GM12878 (cell line): ENCODE data around the gene SBF2. TPM values are rescaled to one million over a fixed set of nuclear protein-coding genes. Genes with fewer than 3 reads are reported as not detected.

Experiments
- ATF2 ChIP-seq: IDR thresholded peaks from 2 replicates; pipeline ENCODE4 v1.6.1; 2012; ENCODE audit warnings: low read length, inconsistent platforms
- CBFB ChIP-seq: IDR thresholded peaks from 2 replicates; pipeline ENCODE4 v1.6.1; 2016; ENCODE audit warnings: antibody characterized with exemption, low read depth
- CHD2 ChIP-seq: IDR thresholded peaks from 2 replicates; pipeline ENCODE4 v1.6.1; 2011; ENCODE audit warnings: low read depth, low read length, improper control_type of control experiment, borderline replicate concordance
- ETV6 ChIP-seq, 2 experiments: fragments of 450-650 bp in 1 of 2; IDR thresholded peaks in 1 of 2; conservative IDR thresholded peaks in 1 of 2; 2 replicates each; pipeline ENCODE4 v1.6.1; 2014; ENCODE audit warnings: antibody characterized with exemption in 1 of 2, borderline replicate concordance in 1 of 2, low read depth in 1 of 2, mild to moderate bottlenecking in 1 of 2, moderate library complexity in 1 of 2
- IRF4 ChIP-seq: IDR thresholded peaks from 2 replicates; pipeline ENCODE4 v1.6.1; 2011; ENCODE audit warnings: low read depth, low read length
- IRF5 ChIP-seq: fragments of 450-650 bp; IDR thresholded peaks from 2 replicates; pipeline ENCODE4 v1.6.1; 2017; ENCODE audit warnings: borderline replicate concordance
- MEF2B ChIP-seq: fragments of 450-650 bp; IDR thresholded peaks from 2 replicates; pipeline ENCODE4 v1.6.1; 2018; ENCODE audit warnings: mild to moderate bottlenecking, moderate library complexity; ENCODE audit not compliant: partially characterized antibody, poor library complexity, severe bottlenecking
- MTA2 ChIP-seq: fragments of 450-650 bp; IDR thresholded peaks from 2 replicates; pipeline ENCODE4 v1.6.1; 2016; ENCODE audit warnings: low read depth, mild to moderate bottlenecking, moderate library complexity
- SMC3 ChIP-seq: IDR thresholded peaks from 2 replicates; pipeline ENCODE4 v1.6.1; 2011; ENCODE audit warnings: low read length, improper control_type of control experiment, borderline replicate concordance
- SRF ChIP-seq, 2 experiments: IDR thresholded peaks; 2 replicates each; pipeline ENCODE4 v1.6.1; 2011; ENCODE audit warnings: low read depth in 2 of 2, low read length in 2 of 2, mild to moderate bottlenecking in 1 of 2, moderate library complexity in 1 of 2
- TCF7 ChIP-seq: IDR thresholded peaks from 2 replicates; pipeline ENCODE4 v1.6.1; 2014; ENCODE audit warnings: antibody characterized with exemption, borderline replicate concordance
- WRNIP1 ChIP-seq: IDR thresholded peaks from 2 replicates; pipeline ENCODE4 v1.6.1; 2011; ENCODE audit warnings: low read depth, low read length, improper control_type of control experiment, borderline replicate concordance
- ZNF207 ChIP-seq: fragments of 450-650 bp; IDR thresholded peaks from 2 replicates; pipeline ENCODE4 v1.6.1; 2014; ENCODE audit warnings: antibody characterized with exemption, mild to moderate bottlenecking, borderline replicate concordance
- ZNF384 ChIP-seq: IDR thresholded peaks from 2 replicates; pipeline ENCODE4 v1.6.1; 2012; ENCODE audit warnings: low read depth, mild to moderate bottlenecking, low read length, improper control_type of control experiment, borderline replicate concordance
- polyA plus RNA-seq, 11 experiments: library from polyadenylated mRNA; depleted of rRNA in 4 of 11; unstranded in 6 of 11; stranded (reverse) in 5 of 11; fragments of >200 nt; fragmentation: Nextera tagmentation in 4 of 11; fragmentation: Illumina TruSeq in 1 of 11; extraction: Ambion mirVana in 4 of 11; extraction: Trizol in 1 of 11; gene quantifications; 1 replicate in 1 of 11; 2 replicates in 10 of 11; pipeline versions ENCODE4 v1.2.1 to v1.2.3, GENCODE V29; 2011 to 2016; ENCODE audit warnings: inconsistent platforms in 2 of 11, missing spikeins in 2 of 11, low read depth in 1 of 11
- total RNA-seq, 4 experiments: library from RNA; depleted of rRNA in 3 of 4; stranded (reverse); fragments of >200 nt in 3 of 4; fragmentation: Illumina TruSeq in 1 of 4; extraction: Trizol in 1 of 4; gene quantifications; 2 replicates each; pipeline versions ENCODE4 v1.2.1 to v1.2.3, GENCODE V29; 2013 to 2021
- TF ChIP-seq, protein P1 (sequence below): IDR thresholded peaks from 2 replicates; pipeline ENCODE4 v1.6.1; 2012; ENCODE audit warnings: mild to moderate bottlenecking, low read depth, low read length
- TF ChIP-seq, protein P2 (sequence below): IDR thresholded peaks from 2 replicates; pipeline ENCODE4 v1.6.1; 2012; ENCODE audit warnings: low read depth, low read length, improper control_type of control experiment
- TF ChIP-seq, protein P3 (sequence below): fragments of 450-650 bp; IDR thresholded peaks from 2 replicates; pipeline ENCODE4 v1.6.1; 2016; ENCODE audit warnings: mild to moderate bottlenecking, moderate library complexity, borderline replicate concordance

Gene SBF2
- total and polyA plus RNA-seq, 10 of the 15 experiments (the other 5 are each of a cell fraction or from before 2014, with no cell fraction given): 0.24 to 2.3 (median 1.1) TPM

DNA sequence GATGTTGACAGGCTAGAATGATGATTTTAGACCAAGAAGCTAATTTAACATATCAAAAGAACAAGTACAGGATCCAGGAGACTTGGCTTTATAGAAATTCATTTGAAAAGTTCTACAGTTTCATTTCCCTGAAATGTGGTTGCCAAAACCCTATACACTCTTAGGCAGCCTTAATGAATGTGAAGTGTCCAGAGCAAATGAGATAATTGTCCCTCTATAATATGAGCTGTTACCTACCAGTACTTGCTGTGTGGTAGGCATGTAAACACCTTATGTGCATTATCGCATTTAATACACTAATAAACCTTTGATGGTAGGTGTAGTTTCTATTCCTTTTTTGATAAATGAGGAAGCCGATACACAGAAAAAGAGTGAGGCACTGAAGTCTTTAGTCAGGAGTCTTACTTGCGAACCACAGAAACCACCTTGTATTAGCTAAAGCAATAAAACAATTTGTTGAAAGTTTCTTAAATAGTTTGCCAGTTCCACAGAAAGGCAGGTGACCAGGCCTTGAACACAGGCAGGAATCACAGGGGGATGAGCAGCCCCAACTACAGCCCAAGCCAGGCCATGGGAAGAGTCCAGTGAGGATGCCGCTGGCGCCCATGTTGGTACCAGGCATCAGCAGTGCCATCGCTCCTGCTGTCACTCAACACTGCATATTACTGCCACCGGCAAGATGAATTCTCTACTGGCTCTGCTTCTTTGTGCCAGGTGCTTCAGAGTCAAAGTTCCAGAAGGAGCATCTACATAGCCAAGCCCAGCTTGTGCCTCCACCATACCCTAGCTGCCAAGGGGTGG lies 548.4 kb downstream of the SBF2 start (continued):
- TF ChIP-seq ZNF207: no peak
- TF ChIP-seq, protein P1, sequence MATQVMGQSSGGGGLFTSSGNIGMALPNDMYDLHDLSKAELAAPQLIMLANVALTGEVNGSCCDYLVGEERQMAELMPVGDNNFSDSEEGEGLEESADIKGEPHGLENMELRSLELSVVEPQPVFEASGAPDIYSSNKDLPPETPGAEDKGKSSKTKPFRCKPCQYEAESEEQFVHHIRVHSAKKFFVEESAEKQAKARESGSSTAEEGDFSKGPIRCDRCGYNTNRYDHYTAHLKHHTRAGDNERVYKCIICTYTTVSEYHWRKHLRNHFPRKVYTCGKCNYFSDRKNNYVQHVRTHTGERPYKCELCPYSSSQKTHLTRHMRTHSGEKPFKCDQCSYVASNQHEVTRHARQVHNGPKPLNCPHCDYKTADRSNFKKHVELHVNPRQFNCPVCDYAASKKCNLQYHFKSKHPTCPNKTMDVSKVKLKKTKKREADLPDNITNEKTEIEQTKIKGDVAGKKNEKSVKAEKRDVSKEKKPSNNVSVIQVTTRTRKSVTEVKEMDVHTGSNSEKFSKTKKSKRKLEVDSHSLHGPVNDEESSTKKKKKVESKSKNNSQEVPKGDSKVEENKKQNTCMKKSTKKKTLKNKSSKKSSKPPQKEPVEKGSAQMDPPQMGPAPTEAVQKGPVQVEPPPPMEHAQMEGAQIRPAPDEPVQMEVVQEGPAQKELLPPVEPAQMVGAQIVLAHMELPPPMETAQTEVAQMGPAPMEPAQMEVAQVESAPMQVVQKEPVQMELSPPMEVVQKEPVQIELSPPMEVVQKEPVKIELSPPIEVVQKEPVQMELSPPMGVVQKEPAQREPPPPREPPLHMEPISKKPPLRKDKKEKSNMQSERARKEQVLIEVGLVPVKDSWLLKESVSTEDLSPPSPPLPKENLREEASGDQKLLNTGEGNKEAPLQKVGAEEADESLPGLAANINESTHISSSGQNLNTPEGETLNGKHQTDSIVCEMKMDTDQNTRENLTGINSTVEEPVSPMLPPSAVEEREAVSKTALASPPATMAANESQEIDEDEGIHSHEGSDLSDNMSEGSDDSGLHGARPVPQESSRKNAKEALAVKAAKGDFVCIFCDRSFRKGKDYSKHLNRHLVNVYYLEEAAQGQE: no peak
- TF ChIP-seq ZNF384: no peak
- TF ChIP-seq IRF5: no peak
- TF ChIP-seq ATF2: peak; percentile 80
- no peak for TF ChIP-seq CHD2
- TF ChIP-seq MEF2B: peak; percentile 62
- no peak for TF ChIP-seq SRF (IDR thresholded peaks at IDR 0.05; ENCODE audit: low read depth in 2 of 2, low read length in 2 of 2)
- peak; percentile 99 for TF ChIP-seq MTA2
- TF ChIP-seq, protein P2, sequence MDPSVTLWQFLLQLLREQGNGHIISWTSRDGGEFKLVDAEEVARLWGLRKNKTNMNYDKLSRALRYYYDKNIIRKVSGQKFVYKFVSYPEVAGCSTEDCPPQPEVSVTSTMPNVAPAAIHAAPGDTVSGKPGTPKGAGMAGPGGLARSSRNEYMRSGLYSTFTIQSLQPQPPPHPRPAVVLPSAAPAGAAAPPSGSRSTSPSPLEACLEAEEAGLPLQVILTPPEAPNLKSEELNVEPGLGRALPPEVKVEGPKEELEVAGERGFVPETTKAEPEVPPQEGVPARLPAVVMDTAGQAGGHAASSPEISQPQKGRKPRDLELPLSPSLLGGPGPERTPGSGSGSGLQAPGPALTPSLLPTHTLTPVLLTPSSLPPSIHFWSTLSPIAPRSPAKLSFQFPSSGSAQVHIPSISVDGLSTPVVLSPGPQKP: no peak
- peak; percentile 83 for TF ChIP-seq CBFB
- peak; percentile 67 for TF ChIP-seq TCF7
- TF ChIP-seq SMC3: no peak
- TF ChIP-seq IRF4: peak; percentile 66; the same call in 1 of the 2 replicates
- peak in 1 of 2 experiments; percentile 69; a peak in 1 of 4 replicates for TF ChIP-seq ETV6 (conservative IDR thresholded peaks at IDR 0.05 in 1 of 2, IDR thresholded peaks at IDR 0.05 in 1 of 2; ENCODE audit: borderline replicate concordance in 1 of 2, low read depth in 1 of 2)
- TF ChIP-seq, protein P3, sequence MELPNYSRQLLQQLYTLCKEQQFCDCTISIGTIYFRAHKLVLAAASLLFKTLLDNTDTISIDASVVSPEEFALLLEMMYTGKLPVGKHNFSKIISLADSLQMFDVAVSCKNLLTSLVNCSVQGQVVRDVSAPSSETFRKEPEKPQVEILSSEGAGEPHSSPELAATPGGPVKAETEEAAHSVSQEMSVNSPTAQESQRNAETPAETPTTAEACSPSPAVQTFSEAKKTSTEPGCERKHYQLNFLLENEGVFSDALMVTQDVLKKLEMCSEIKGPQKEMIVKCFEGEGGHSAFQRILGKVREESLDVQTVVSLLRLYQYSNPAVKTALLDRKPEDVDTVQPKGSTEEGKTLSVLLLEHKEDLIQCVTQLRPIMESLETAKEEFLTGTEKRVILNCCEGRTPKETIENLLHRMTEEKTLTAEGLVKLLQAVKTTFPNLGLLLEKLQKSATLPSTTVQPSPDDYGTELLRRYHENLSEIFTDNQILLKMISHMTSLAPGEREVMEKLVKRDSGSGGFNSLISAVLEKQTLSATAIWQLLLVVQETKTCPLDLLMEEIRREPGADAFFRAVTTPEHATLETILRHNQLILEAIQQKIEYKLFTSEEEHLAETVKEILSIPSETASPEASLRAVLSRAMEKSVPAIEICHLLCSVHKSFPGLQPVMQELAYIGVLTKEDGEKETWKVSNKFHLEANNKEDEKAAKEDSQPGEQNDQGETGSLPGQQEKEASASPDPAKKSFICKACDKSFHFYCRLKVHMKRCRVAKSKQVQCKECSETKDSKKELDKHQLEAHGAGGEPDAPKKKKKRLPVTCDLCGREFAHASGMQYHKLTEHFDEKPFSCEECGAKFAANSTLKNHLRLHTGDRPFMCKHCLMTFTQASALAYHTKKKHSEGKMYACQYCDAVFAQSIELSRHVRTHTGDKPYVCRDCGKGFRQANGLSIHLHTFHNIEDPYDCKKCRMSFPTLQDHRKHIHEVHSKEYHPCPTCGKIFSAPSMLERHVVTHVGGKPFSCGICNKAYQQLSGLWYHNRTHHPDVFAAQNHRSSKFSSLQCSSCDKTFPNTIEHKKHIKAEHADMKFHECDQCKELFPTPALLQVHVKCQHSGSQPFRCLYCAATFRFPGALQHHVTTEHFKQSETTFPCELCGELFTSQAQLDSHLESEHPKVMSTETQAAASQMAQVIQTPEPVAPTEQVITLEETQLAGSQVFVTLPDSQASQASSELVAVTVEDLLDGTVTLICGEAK: no peak
- TF ChIP-seq WRNIP1: no peak
